Heart right ventricle (tissue), 16 donors: ENCODE measurements around the gene BSPH1. TPM values are rescaled to one million over a fixed set of nuclear protein-coding genes. Genes with fewer than 3 reads are reported as not detected.
"Not testable (repeated sequence)": the region's sequence is repeated elsewhere in the genome, so short reads cannot be mapped to it uniquely, and the experiment has no call there.

Experiments
- ATAC-seq, 8 donors: fragments of 200-7000 bp; cut with Tn5 transposase; one replicate each; pipeline ENCODE4 v1.9.1; 2020; ENCODE audit warnings: mild to moderate bottlenecking in 8 of 8, moderate library complexity in 8 of 8, moderate number of reproducible peaks in 1 of 8
- DNase-seq, 2 donors: peaks; one replicate each; pipeline ENCODE4 v3.0.0-alpha.2; 2020
- H3K27ac ChIP-seq, 10 donors: fragments of 200-600 bp; sonication (generic) in 2 of 10; one replicate each; pipeline versions ENCODE4 v1.5.0 to v1.8.0; 2020 to 2022; ENCODE audit warnings: mild to moderate bottlenecking in 3 of 10
- H3K27me3 ChIP-seq, 7 donors: fragments of 200-600 bp; one replicate each; pipeline ENCODE4 v1.8.0; 2021 to 2022; ENCODE audit warnings: mild to moderate bottlenecking in 2 of 7
- H3K36me3 ChIP-seq, 9 donors: fragments of 200-600 bp; sonication (generic) in 1 of 9; one replicate each; pipeline versions ENCODE4 v1.5.0 to v1.8.0; 2020 to 2022; ENCODE audit warnings: mild to moderate bottlenecking in 2 of 9
- H3K4me1 ChIP-seq, 9 donors: fragments of 200-600 bp; sonication (generic) in 1 of 9; one replicate each; pipeline versions ENCODE4 v1.5.0 to v1.8.0; 2020 to 2022; ENCODE audit warnings: mild to moderate bottlenecking in 4 of 9
- H3K4me3 ChIP-seq, 10 donors: fragments of 200-600 bp; sonication (generic) in 2 of 10; one replicate each; pipeline versions ENCODE4 v1.5.0 to v1.8.0; 2020 to 2022; ENCODE audit warnings: mild to moderate bottlenecking in 7 of 10, moderate library complexity in 2 of 10
- H3K9me3 ChIP-seq, 11 donors: fragments of 200-600 bp in 10 of 11; sonication (generic) in 2 of 11; one replicate each; pipeline versions ENCODE4 v1.5.0 to v1.8.0; 2013 to 2022; ENCODE audit warnings: mild to moderate bottlenecking in 2 of 11, control low read depth in 1 of 11, moderate library complexity in 1 of 11
- CTCF ChIP-seq, 9 donors: fragments of 200-600 bp; sonication (generic) in 2 of 9; IDR thresholded peaks; one replicate each; pipeline versions ENCODE4 v1.5.0 to v1.8.0; 2021 to 2022; ENCODE audit warnings: antibody characterized with exemption in 9 of 9, mild to moderate bottlenecking in 5 of 9, moderate library complexity in 1 of 9
- WGBS, 2 donors: extraction: QIAGEN DNeasy Blood & Tissue Kit; methylation state at CpG; one replicate each; pipeline ENCODE4 v1.1.7; 2013; ENCODE audit warnings: inconsistent platforms in 1 of 2; 5-methylcytosine and 5-hydroxymethylcytosine counted together
- intact Hi-C, 10 donors: fragments of 100-400 bp; cut with DNase I; formaldehyde crosslinking; loops; one replicate each; pipeline versions ENCODE4 v1.11.1 to v1.14.2; 2022
- polyA plus RNA-seq, 2 donors: library from polyadenylated mRNA; stranded (reverse); fragments of 200-250 nt; gene quantifications; one replicate each; pipeline ENCODE4 v1.2.3, GENCODE V29; 2013
- total RNA-seq, 10 donors: library from RNA; stranded (reverse); fragmentation: NEBNext Ultra II Directional in 3 of 10; extraction: Animal tissue kit (Norgen Biotek cat#: 25700) in 3 of 10; gene quantifications; one replicate each; pipeline versions ENCODE4 v1.2.1 to v1.2.4, GENCODE V29; 2021 to 2023
- donor health status: Arrhythmogenic right ventricular cardiomyopathy.
- donor health status: ischemic (EF 13 %, LVEDD 7.1; RV severe dilation, severe dysfunction).
- donor health status: healthy with polysubstance abuse.
- donor health status: DM: no; HTN: yes; CAD: no.
- donor health status: DM: no; HTN: no; CAD: no.
- donor health status: ischemic (EF 25% LVEDD 6.9; RV normal size, moderate dysfunction).
- donor health status: ischemic (EF 25% LVEDD 5.7; RV mildly dilated, moderate dysfunction).
- donor health status: healthy.
- donor health status: DM: yes; HTN: yes; CAD: no.
- donor health status: Ischemic cardiomyopathy.
- donor health status: ischemic (EF 35%, LVEDD 5.7; RV mildly dilated, moderate dysfunction).
- donor health status: nonischemic (EF 11% LVEDD 7.7; RV severe dilation, severe dysfunction).
- donor health status: DM: yes; HTN: yes; CAD: no.
- donor health status: PGD.
- donor health status: ischemic (EF 29% LVEDD 5.4; RV normal size, mild dysfunction).
- donor health status: nonischemic (EF 23%, LVEDD 6.1; RV moderate dilation, normal function).

Gene BSPH1
- total and polyA plus RNA-seq, 12 donors, result not detected

GRCh38 chr19:47920107-47920506, 71.9 kb downstream of the BSPH1 start:
- H3K27me3 ChIP-seq, H3K27ac ChIP-seq, H3K9me3 ChIP-seq, H3K4me3 ChIP-seq, intact Hi-C loops, ATAC-seq, H3K36me3 ChIP-seq, DNase-seq, H3K4me1 ChIP-seq: not testable (repeated sequence)
- peak; percentile 42 to 62 (median 51) for TF ChIP-seq CTCF (IDR thresholded peaks at IDR 0.05)
- 1% methylated on average over 10 of the region's 15 CpGs for WGBS, 2 donors

Other genes with a start within 250 kb of the BSPH1 start
- 100 to 1,000 TPM; 131 to 208 (median 177) TPM for gene NOP53, start 246.6 kb downstream of the BSPH1 start, total RNA-seq
- gene NOP53, start 246.6 kb downstream of the BSPH1 start, polyA plus RNA-seq, result 100 to 1,000 TPM; 210 to 256 TPM
- gene SELENOW, start 213.5 kb downstream of the BSPH1 start, total RNA-seq, result 1,000 to 10,000 TPM in 5 of 10 donors, 100 to 1,000 TPM in 5; 828 to 1,621 (median 1,009) TPM
- gene SELENOW, start 213.5 kb downstream of the BSPH1 start, polyA plus RNA-seq, result 1,000 to 10,000 TPM in 1 of 2 donors, 100 to 1,000 TPM in 1; 711 to 1,774 TPM
- gene TPRX1, start 187.6 kb downstream of the BSPH1 start, total RNA-seq, result not detected
- gene TPRX1, start 187.6 kb downstream of the BSPH1 start, polyA plus RNA-seq, result not detected
- not detected for gene CRX, start 170.2 kb downstream of the BSPH1 start, total RNA-seq
- not detected for gene CRX, start 170.2 kb downstream of the BSPH1 start, polyA plus RNA-seq
- gene TPRX2, start 132.9 kb downstream of the BSPH1 start, total RNA-seq, result not detected
- not detected for gene TPRX2, start 132.9 kb downstream of the BSPH1 start, polyA plus RNA-seq
- not detected for gene SULT2A1, start 105.9 kb downstream of the BSPH1 start, total RNA-seq
- not detected for gene SULT2A1, start 105.9 kb downstream of the BSPH1 start, polyA plus RNA-seq
- not detected for gene ELSPBP1, start 2.5 kb upstream of the BSPH1 start, total RNA-seq
- gene ELSPBP1, start 2.5 kb upstream of the BSPH1 start, polyA plus RNA-seq, result not detected
- not detected for gene CABP5, start 51.9 kb upstream of the BSPH1 start, total RNA-seq
- gene CABP5, start 51.9 kb upstream of the BSPH1 start, polyA plus RNA-seq, result not detected
- gene PLA2G4C, start 118.6 kb upstream of the BSPH1 start, total RNA-seq, result 10 to 100 TPM; 28.1 to 71.2 (median 46.3) TPM
- gene PLA2G4C, start 118.6 kb upstream of the BSPH1 start, polyA plus RNA-seq, result 10 to 100 TPM; 15.0 to 59.7 TPM
- gene LIG1, start 178.2 kb upstream of the BSPH1 start, total RNA-seq, result 1 to 10 TPM; 1.8 to 8.5 (median 3.5) TPM
- gene LIG1, start 178.2 kb upstream of the BSPH1 start, polyA plus RNA-seq, result 1 to 10 TPM; 5.2 to 9.9 TPM
- gene ZSWIM9, start 178.5 kb upstream of the BSPH1 start, total RNA-seq, result 1 to 10 TPM; 5.5 to 8.5 (median 6.6) TPM
- gene ZSWIM9, start 178.5 kb upstream of the BSPH1 start, polyA plus RNA-seq, result 1 to 10 TPM; 3.8 to 4.1 TPM